ENCODE measurements around the gene ZNF609.

ZNF609 gene

DNA sequence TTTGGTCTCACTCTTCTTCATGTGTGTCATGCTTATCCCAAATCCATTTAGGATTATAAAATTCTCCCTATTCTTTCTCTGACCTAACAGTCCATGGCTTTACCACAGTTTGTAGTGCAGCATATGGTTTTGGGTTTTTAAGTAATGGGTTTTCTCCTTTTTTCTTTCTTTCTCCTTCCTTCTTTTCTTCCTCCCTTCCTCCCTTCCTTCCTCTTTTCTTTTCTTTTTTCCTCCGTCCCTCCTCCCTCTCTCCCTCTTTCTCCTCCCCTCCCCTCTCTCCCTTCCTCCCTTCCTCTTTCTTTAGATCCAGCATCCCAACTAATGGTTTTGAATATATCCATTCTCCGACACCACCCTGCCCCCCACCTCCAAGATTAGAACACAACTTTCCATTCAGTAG, 196.1 kb downstream of the ZNF609 start:
- no peak for DNase-seq (ENCODE audit: low spot score)

DNA sequence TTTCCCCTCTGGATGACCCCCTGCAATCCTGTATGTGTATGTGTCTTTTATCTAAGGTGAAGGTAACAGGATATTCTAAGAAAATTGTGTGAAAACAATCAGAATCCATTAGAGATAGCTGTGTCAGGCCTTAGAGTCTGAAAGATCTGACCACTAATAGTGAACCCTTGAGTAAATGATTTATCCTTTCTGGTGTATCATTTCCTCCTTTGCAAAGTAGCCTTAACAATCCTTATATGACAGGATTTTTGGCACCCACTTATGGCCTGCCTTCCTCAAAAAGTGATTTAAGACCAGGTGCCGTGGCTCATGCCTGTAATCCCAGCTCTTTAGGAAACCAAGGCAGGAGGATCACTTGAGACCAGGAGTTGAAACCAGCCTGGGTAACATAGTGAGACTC, 204.8 kb downstream of the ZNF609 start:
- DNase-seq (ENCODE audit: low spot score) = peak; percentile 81

- DNase-seq (ENCODE audit: low spot score) = peak; percentile 84
Observed at GRCh38 chr15:64667736-64668161, 207.4 kb downstream of the ZNF609 start.

DNA sequence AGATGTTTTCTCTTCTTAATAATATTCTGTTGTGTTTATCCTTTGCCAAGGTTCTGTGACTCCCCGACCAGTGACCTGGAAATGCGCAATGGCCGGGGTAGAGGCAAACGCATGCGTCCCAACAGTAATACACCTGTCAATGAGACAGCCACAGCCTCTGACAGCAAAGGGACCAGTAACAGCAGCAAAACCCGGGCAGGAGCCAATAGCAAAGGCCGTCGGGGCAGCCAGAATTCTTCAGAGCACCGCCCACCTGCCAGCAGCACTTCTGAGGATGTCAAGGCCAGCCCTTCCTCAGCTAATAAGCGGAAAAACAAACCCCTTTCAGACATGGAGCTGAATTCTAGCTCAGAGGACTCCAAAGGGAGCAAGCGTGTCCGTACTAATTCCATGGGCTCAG, 213.5 kb downstream of the ZNF609 start:
- no peak for DNase-seq (ENCODE audit: low spot score)

- DNase-seq (ENCODE audit: low spot score) = peak; percentile 17
Observed at GRCh38 chr15:64678126-64678819, 217.9 kb downstream of the ZNF609 start.

GRCh38 chr15:64680097-64680496, 219.7 kb downstream of the ZNF609 start:
- no peak for DNase-seq (ENCODE audit: low spot score)

DNA sequence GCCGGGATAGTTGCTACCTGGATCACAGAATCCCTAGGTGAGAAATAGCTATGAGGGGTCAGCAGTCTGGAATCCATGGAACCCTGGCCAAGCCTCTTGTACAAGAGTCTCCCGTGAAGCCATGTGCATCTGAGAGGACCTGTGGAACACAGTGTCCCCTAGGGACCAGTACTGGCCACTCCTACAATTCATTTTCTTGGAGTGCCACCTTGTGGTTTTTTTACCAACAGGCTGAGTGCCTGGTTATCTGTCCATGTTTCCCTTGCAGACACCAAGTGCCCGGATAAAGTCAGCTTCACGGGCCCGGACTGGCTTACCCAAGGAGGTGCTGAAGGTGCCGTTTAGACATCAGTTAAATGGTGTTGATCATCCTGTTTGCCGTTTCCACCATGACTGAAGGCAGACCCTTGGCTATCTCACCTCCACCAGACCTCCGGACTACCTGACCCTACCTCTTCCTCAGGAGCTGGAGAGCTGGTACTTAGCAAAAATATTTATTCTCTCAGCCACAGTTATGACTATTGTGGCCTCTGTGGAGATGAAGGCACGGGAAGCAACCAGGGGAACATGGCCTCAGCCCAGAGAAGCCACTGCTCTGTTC, 221.1 kb downstream of the ZNF609 start:
- peak; percentile 79 for DNase-seq (ENCODE audit: low spot score)

GRCh38 chr15:64682255-64682654, 221.9 kb downstream of the ZNF609 start:
- DNase-seq (ENCODE audit: low spot score) = no peak

- DNase-seq (ENCODE audit: low spot score) = no peak
Observed at GRCh38 chr15:64683378-64683777, 223.0 kb downstream of the ZNF609 start.

- DNase-seq (ENCODE audit: low spot score) = no peak
Observed at GRCh38 chr15:64685230-64685888, 225.0 kb downstream of the ZNF609 start.

DNA sequence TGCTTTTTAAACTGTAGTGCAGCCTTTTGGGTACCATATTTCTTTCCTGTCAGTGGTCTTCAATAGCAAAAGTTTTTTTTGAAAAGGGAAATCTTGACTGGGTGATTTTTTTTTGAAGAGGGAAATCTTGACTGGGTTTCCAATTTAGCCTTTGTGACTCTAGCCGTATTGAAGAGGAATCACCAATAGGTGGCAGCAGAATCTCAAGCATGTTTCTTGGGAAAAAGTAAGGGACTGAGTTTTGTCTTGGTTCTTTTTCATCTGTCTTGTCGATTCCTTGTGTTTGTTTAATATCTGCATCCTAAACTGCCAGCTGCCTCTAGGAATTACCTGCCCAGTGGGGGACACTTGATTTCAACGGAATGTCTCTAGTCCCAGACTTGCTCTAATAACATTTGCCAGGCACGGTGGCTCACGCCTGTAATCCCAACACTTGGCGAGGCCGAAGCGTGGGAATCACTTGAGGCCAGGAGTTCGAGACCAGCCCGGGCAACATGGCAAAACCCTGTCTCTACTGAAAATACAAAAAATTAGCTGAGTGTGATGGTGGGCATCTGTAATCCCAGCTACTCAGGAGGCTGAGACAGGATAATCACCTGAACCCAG, 225.9 kb downstream of the ZNF609 start:
- DNase-seq (ENCODE audit: low spot score) = peak; percentile 47

- no peak for DNase-seq (ENCODE audit: low spot score)
Observed at GRCh38 chr15:64687172-64687571, 226.8 kb downstream of the ZNF609 start.

GRCh38 chr15:64687688-64688087, 227.3 kb downstream of the ZNF609 start:
- no peak for DNase-seq (ENCODE audit: low spot score)

- no peak for DNase-seq (ENCODE audit: low spot score)
Observed at GRCh38 chr15:64688770-64689169, 228.4 kb downstream of the ZNF609 start.

- no peak for DNase-seq (ENCODE audit: low spot score)
Observed at GRCh38 chr15:64690008-64690407, 229.6 kb downstream of the ZNF609 start.

DNA sequence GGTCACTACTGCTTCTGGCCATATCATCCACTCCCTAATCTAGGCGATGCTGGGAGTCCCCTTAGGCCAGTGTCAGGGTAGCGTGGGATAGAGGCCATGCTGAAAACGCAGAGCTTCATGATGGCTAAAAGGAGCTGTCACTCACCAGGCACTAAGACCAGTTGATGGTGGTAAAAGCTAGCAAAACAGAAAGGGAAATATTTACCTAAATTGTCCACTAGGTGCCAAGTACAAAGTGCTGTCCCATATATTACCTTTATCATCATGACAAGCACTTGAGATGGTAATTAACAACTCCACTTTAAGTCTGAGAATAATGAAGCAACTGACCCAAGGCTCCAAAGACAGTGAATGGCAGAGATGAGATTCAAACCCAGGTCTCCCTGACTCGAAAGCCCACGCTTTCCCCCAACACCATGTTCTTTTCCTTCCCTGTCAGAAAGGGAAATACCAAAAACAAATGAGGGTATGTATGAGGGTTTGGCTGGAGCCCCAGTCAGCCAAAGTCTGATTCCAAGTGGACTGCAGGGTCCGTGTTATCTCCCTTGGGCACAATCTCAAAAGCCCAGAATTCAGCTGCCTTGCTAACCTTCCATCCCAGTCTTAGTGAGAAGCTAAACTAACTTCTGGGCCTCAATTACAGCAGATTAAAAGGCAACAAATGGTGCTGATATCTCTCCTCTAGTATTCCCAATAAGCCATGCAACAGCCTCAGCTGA, 230.4 kb downstream of the ZNF609 start:
- no peak for DNase-seq (ENCODE audit: low spot score)

GRCh38 chr15:64691896-64692565, 231.7 kb downstream of the ZNF609 start:
- DNase-seq (ENCODE audit: low spot score) = no peak

DNA sequence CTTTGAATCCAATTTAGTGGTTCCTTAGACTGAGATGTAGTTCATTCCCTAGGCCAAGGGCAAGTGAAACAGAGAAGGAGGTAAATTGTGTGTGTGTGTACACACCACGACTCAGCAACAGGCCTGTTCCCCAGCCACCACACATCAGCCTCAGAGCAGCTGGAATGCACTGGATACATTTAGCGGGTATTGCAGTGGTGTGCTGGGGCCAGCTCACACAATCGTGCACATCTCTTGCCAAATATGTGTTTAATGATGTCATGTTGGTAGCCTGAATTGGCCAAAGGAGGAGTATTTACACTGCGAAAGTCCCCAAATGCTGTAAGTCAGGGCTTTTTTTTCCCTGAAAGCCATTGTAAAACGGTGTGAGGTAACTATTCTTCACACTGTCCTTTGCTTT, 232.8 kb downstream of the ZNF609 start:
- peak; percentile 80 for DNase-seq (ENCODE audit: low spot score)

GRCh38 chr15:64694816-64695215, 234.4 kb downstream of the ZNF609 start:
- DNase-seq (ENCODE audit: low spot score) = no peak

- DNase-seq (ENCODE audit: low spot score) = no peak
Observed at GRCh38 chr15:64695561-64695992, 235.2 kb downstream of the ZNF609 start.

DNA sequence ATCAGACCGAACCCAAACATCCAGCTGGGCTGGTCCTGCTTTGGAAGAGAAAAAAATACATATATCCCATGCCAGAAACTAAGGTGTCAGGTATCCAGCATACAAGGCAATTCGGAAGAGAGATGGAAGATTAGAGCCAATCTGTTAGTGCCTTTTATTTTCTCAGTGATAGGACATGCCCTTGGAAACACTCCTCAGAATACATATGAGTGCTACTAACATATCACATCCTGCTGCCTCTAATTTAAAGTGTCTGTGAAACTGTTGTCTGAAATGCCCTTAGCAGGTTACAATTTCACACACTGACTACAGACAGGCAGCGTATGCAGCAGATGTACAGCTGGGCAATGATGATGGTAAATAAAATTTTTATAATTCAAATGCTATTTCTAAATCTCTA, 236.1 kb downstream of the ZNF609 start:
- no peak for DNase-seq (ENCODE audit: low spot score)

GRCh38 chr15:64697911-64698369, 237.6 kb downstream of the ZNF609 start:
- DNase-seq (ENCODE audit: low spot score) = peak; percentile 72
